Fibroblast of the aortic adventitia (primary cell): Measurements from ENCODE around the gene CSRP2. TPM values are rescaled to one million over a fixed set of nuclear protein-coding genes. Genes with fewer than 3 reads are reported as not detected.

Source experiments
- DNase-seq: peaks from one replicate; pipeline ENCODE4 v3.0.0-alpha.2; 2010; ENCODE audit warnings: low read depth
- H3K4me3 ChIP-seq: 2 replicates; pipeline ENCODE4 v1.5.1; 2011; ENCODE audit warnings: low read depth, mild to moderate bottlenecking, control low read depth, low read length, moderate library complexity
- CTCF ChIP-seq: IDR thresholded peaks from 2 replicates; pipeline ENCODE4 v1.5.1; 2011; ENCODE audit warnings: mild to moderate bottlenecking, low read length, control low read depth, inconsistent platforms; ENCODE audit not compliant: insufficient read depth
- total RNA-seq: library from RNA; depleted of rRNA; stranded (reverse); fragments of >200 nt; gene quantifications from 2 replicates; pipeline ENCODE4 v1.2.3, GENCODE V29; 2012; ENCODE audit warnings: low replicate concordance

CSRP2 gene
- total RNA-seq, 1 donor = 6.1 TPM

GRCh38 chr12:76908303-76909017 lies 29.6 kb upstream of the CSRP2 start:
- no peak for DNase-seq
- H3K4me3 ChIP-seq = no peak overlapping the region
- no peak for TF ChIP-seq CTCF

DNA sequence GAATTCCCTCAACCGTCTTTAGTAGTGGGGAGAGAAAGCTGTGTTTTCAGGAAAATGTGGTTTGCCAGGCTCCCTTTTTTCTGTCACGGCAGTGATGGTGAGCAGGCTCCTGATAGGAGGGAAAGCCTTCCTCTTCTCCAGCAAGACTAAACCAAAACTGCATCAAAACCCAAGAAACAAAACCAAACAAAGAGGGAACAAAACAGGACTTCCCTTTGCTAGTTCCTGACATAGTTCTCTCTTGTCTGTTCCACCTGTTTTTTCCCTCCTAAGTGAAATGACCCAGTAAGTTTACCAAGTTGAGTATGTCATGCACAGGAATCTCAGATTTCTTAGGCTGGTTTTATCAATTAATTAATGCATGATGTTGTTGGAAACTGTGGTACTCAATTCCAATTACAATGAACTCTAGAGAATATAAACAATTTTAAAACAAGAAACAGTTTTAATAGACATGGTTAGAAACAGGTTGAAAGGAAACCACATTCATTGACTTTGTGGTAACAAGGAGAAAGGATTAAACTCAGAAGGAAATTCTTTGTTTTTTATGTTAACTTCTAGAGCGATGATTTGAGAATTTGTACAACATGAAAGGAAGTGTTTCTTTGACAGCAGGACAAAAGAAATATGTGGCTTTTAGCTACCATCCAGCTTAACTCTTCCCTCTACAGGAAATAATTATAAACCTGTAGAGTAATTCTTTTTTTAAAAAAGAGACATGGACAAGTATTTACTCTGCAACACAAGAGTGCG lies 23.0 kb upstream of the CSRP2 start:
- H3K4me3 ChIP-seq = no peak overlapping the region
- no peak for DNase-seq
- TF ChIP-seq CTCF = no peak

GRCh38 chr12:76899522-76899921 lies 20.7 kb upstream of the CSRP2 start:
- no peak for TF ChIP-seq CTCF
- DNase-seq = no peak

DNA sequence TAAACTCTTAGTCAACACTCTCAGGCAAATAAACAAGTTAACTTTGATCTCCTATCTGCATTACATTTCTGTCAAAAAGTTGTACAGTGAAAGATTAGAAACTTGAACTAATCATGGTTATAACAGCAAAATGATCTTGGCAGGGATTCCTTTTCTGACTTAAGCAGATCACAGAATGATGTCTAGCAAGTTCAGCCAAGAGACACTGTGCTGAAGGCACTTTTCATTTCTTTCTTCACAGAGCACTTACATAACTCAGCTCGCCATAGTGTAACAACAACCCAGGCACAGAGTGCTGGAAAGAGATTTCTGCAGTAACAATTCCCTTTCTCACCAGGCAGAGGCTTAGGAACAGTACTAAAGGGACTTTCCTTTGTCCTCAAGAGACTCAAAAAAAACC lies 19.6 kb upstream of the CSRP2 start:
- H3K4me3 ChIP-seq = no peak overlapping the region
- TF ChIP-seq CTCF = no peak
- peak; percentile 70 for DNase-seq

More at GRCh38 chr12:76899522-76899921, 20.7 kb upstream of the CSRP2 start:
- H3K4me3 ChIP-seq = no peak overlapping the region

DNA sequence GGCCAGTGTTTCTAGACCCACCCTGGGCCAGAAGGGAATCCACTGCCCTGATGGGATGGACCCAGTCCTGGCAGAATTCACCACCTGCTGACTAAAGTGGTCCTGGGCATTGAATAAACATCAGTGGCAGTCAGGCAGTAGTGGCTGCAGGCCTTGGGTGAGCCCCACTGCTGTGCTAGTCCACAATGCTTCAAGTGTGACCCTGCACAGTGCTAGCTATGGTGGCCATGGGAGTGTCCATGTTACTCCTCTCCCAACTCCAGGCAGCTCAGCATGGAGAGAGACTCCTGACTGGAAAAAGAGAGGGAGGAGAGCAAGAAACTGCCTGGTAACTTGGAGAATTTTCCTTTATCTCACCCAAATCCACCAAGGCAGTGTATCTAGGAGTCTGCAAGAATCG lies 17.5 kb upstream of the CSRP2 start:
- no peak for TF ChIP-seq CTCF

DNA sequence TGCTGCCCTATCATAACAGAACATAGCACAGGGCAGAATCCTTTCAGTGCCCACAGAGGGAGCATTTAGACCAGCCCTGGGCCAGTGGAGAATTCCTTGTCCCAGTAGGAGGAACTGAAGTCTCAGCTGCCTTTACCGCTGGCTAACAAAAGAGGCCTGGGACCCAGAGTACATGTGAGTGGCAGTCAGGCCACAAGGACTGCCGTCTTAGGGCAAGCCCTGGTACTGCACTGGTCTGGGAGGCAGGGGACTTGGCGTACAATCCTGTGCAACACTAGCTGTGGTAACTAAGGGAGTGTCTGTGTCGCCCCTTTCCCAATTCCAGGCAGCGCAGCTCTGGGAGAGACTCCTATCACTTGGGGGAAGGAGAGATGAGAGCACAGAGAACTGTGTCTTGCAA lies 17.0 kb upstream of the CSRP2 start:
- H3K4me3 ChIP-seq = no peak overlapping the region
- no peak for DNase-seq
- no peak for TF ChIP-seq CTCF

More for the DNA sequence above, 17.5 kb upstream of the CSRP2 start:
- no peak overlapping the region for H3K4me3 ChIP-seq
- DNase-seq = no peak

DNA sequence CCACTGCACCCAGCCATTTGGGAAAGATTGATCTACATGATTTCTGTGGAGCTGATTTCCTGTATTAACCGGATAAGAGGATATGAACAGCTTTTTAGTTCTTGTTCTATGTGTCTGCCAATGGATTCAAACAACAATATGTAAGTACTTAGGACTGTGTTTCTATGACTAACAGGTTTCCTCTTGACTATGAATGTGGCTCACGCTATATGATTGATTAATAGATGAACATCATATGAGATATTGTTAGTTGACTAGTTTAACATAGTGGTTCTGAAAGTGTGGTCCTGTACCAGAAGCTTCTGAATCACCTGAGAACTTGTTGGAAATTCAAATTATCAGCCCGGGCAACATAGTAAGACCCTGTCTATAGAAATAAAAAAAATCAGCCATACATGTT lies 12.8 kb upstream of the CSRP2 start:
- DNase-seq = no peak
- H3K4me3 ChIP-seq = no peak overlapping the region
- TF ChIP-seq CTCF = no peak
